Left ventricle myocardium inferior (tissue), 1 donor: ENCODE measurements around the gene KAZN. TPM values are rescaled to one million over a fixed set of nuclear protein-coding genes. Genes with fewer than 3 reads are reported as not detected.

Source experiments
- DNase-seq: peaks from one replicate; pipeline ENCODE4 v3.0.0-alpha.2; 2020
- H3K27ac ChIP-seq: fragments of 200-600 bp; replicated peaks from 2 replicates; pipeline ENCODE4 v1.8.0; 2021
- H3K27me3 ChIP-seq: fragments of 200-600 bp; 2 replicates; pipeline ENCODE4 v1.8.0; 2021; ENCODE audit warnings: low read depth
- H3K36me3 ChIP-seq: fragments of 200-600 bp; 2 replicates; pipeline ENCODE4 v1.8.0; 2021
- H3K4me1 ChIP-seq: fragments of 200-600 bp; 2 replicates; pipeline ENCODE4 v1.8.0; 2021
- H3K4me3 ChIP-seq: fragments of 200-600 bp; 2 replicates; pipeline ENCODE4 v1.8.0; 2021; ENCODE audit warnings: mild to moderate bottlenecking, moderate library complexity
- H3K9me3 ChIP-seq: fragments of 200-600 bp; replicated peaks from 2 replicates; pipeline ENCODE4 v1.8.0; 2021
- CTCF ChIP-seq: fragments of 200-600 bp; IDR thresholded peaks from 2 replicates; pipeline ENCODE4 v1.8.0; 2021; ENCODE audit warnings: antibody characterized with exemption, mild to moderate bottlenecking, borderline replicate concordance
- intact Hi-C: fragments of 100-400 bp; cut with micrococcal nuclease; formaldehyde crosslinking; loops from one replicate; pipeline ENCODE4 v1.11.0; 2022
- total RNA-seq: library from RNA; stranded (reverse); fragmentation: NEBNext Ultra II Directional; extraction: Animal tissue kit (Norgen Biotek cat#: 25700); gene quantifications from one replicate; pipeline ENCODE4 v1.2.1, GENCODE V29; 2021
- donor health status: DM: no; HTN: yes; CAD: no; lungs with severe emphysema.

KAZN gene
- total RNA-seq, 1 donor from 2014 or later = 2.2 TPM

- intact Hi-C loops = no loop called here
- DNase-seq = no peak
- Histone ChIP-seq H3K36me3 (no peaks in the 10 kb centered on the region), H3K9me3 (no peaks in the 10 kb centered on the region), H3K4me1 (no peaks in the 10 kb centered on the region), H3K27ac (no peak overlapping the region), H3K27me3 (peaks cover 81% of the 10 kb centered on the region), H3K4me3 (no peak overlapping the region)
- no peak for TF ChIP-seq CTCF
These were observed 67.9 kb downstream of the KAZN start for GRCh38 chr1:14666373-14666772.

- intact Hi-C loops = no loop called here
- Histone ChIP-seq H3K27me3 (peaks cover 74% of the 10 kb centered on the region), H3K9me3 (no peaks in the 10 kb centered on the region), H3K4me3 (no peak overlapping the region), H3K4me1 (no peaks in the 10 kb centered on the region), H3K27ac (no peak overlapping the region), H3K36me3 (no peaks in the 10 kb centered on the region)
- no peak for DNase-seq
- no peak for TF ChIP-seq CTCF
These were observed 68.6 kb downstream of the KAZN start for GRCh38 chr1:14666962-14667650.

- TF ChIP-seq CTCF = no peak
- H3K4me3 ChIP-seq = no peak overlapping the region
- no peaks in the 10 kb centered on the region for H3K36me3 ChIP-seq
- intact Hi-C loops = no loop called here
- H3K4me1 ChIP-seq = no peaks in the 10 kb centered on the region
- no peak overlapping the region for H3K27ac ChIP-seq
- no peak for DNase-seq
- peaks cover 69% of the 10 kb centered on the region for H3K27me3 ChIP-seq
- no peaks in the 10 kb centered on the region for H3K9me3 ChIP-seq
These were observed 69.1 kb downstream of the KAZN start for GRCh38 chr1:14667651-14667984.

GRCh38 chr1:14668538-14668937 lies 70.1 kb downstream of the KAZN start:
- intact Hi-C loops = no loop called here
- H3K4me1 ChIP-seq = no peaks in the 10 kb centered on the region
- no peaks in the 10 kb centered on the region for H3K9me3 ChIP-seq
- no peak overlapping the region for H3K4me3 ChIP-seq
- no peak for DNase-seq
- TF ChIP-seq CTCF = no peak
- H3K27ac ChIP-seq = no peak overlapping the region
- H3K27me3 ChIP-seq = peaks cover 62% of the 10 kb centered on the region
- no peaks in the 10 kb centered on the region for H3K36me3 ChIP-seq

GRCh38 chr1:14672005-14672404 lies 73.5 kb downstream of the KAZN start:
- intact Hi-C loops = no loop called here
- Histone ChIP-seq H3K4me3 (no peak overlapping the region), H3K36me3 (no peaks in the 10 kb centered on the region), H3K27me3 (peaks cover 51% of the 10 kb centered on the region), H3K27ac (no peak overlapping the region), H3K4me1 (no peaks in the 10 kb centered on the region), H3K9me3 (peaks cover 10% of the 10 kb centered on the region)
- no peak for DNase-seq
- no peak for TF ChIP-seq CTCF
